T-helper 2 cell treated with Interferon-gamma antibody and Interleukin-4, amounts not matched to agents 100 ng/mL and 5 ng/mL, for 36 hours (primary cell): Measurements from ENCODE around the gene VIL1. TPM values are rescaled to one million over a fixed set of nuclear protein-coding genes. Genes with fewer than 3 reads are reported as not detected.

Source experiments
- intact Hi-C: fragments of 100-400 bp; cut with micrococcal nuclease; formaldehyde crosslinking; loops from one replicate; pipeline ENCODE4 v1.15.1; 2023
- total RNA-seq: library from RNA; stranded (reverse); gene quantifications from 2 replicates; pipeline ENCODE4 v1.2.3, GENCODE V29; 2022

The VIL1 gene
- total RNA-seq, 1 donor from 2014 or later, result not detected

- intact Hi-C loops, result loop anchor here (5.0 kb wide), 2 partner anchors 503 to 783 kb away; partner anchors contain the start of genes CNPPD1 and RETREG2
Observed at GRCh38 chr2:218394298-218395089, 24.4 kb upstream of the VIL1 start.

- intact Hi-C loops, result loop anchor here (5.0 kb wide), 2 partner anchors 502 to 782 kb away; partner anchors contain the start of genes CNPPD1 and RETREG2
Observed at GRCh38 chr2:218395090-218395444, 23.9 kb upstream of the VIL1 start.

- intact Hi-C loops, result loop anchor here (5.0 kb wide), 2 partner anchors 502 to 782 kb away; partner anchors contain the start of genes CNPPD1 and RETREG2
Observed at GRCh38 chr2:218395456-218395825, 23.5 kb upstream of the VIL1 start.

GRCh38 chr2:218395826-218396687, 22.9 kb upstream of the VIL1 start:
- intact Hi-C loops, result loop anchor here (1.0 to 5.0 kb wide), 11 partner anchors 10 to 992 kb away; partner anchors contain the start of genes AAMP, ARPC2, BCS1L and CNOT9

- intact Hi-C loops, result loop anchor here (1.0 to 5.0 kb wide), 11 partner anchors 9 to 991 kb away; partner anchors contain the start of genes AAMP, ARPC2, BCS1L and CNOT9
Observed at GRCh38 chr2:218396688-218397462, 22.0 kb upstream of the VIL1 start.

GRCh38 chr2:218397463-218397819, 21.5 kb upstream of the VIL1 start:
- intact Hi-C loops, result loop anchor here (2.0 to 5.0 kb wide), 3 partner anchors 181 to 780 kb away; partner anchors contain the start of genes ARPC2, CNPPD1 and RETREG2

DNA sequence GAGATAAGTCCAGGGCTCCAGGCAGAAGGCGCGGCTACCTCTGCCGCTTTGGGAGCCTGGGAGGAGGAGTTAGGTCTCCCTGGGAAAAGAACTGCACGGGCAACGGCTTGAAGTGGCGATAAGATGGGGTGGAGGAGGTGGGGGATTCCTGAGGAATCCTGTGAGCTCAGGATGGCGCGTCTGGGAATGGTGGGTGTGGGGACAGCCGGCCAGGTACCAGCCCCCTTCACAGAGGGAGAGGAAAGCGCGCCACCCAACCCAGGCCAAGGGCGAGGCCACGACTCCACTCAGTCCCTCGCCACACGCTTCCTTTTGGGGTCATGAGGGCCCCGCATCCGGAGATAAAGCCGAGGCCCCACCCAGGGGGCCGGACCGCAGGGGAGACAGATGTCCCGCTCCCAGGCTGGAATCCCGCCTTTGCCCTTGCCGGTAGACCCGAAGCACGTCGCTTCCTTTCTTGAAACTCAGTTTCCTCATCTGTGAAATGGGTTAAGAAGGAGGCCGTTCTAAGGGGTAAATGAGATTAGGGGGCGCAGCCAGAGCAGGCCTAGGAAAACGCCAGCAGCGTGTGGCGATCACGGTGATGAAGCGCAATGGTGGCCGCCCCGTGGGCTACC, 21.0 kb upstream of the VIL1 start:
- intact Hi-C loops, result loop anchor here (2.0 to 5.0 kb wide), 3 partner anchors 181 to 779 kb away; partner anchors contain the start of genes ARPC2, CNPPD1 and RETREG2

GRCh38 chr2:218398437-218399390, 20.2 kb upstream of the VIL1 start:
- intact Hi-C loops, result loop anchor here (1.0 to 5.0 kb wide), 3 partner anchors 106 to 779 kb away; partner anchors contain the start of genes CNPPD1, RETREG2 and TMBIM1

GRCh38 chr2:218399391-218400166, 19.3 kb upstream of the VIL1 start, which contains the start of gene CTDSP1:
TSS of gene CTDSP1 (plus strand) at chr2:218399868. CDS start at chr2:218400091, 223 bp downstream.
- intact Hi-C loops, result loop anchor here (1.0 to 5.0 kb wide), 3 partner anchors 107 to 778 kb away; partner anchors contain the start of genes CNPPD1, RETREG2 and TMBIM1

DNA sequence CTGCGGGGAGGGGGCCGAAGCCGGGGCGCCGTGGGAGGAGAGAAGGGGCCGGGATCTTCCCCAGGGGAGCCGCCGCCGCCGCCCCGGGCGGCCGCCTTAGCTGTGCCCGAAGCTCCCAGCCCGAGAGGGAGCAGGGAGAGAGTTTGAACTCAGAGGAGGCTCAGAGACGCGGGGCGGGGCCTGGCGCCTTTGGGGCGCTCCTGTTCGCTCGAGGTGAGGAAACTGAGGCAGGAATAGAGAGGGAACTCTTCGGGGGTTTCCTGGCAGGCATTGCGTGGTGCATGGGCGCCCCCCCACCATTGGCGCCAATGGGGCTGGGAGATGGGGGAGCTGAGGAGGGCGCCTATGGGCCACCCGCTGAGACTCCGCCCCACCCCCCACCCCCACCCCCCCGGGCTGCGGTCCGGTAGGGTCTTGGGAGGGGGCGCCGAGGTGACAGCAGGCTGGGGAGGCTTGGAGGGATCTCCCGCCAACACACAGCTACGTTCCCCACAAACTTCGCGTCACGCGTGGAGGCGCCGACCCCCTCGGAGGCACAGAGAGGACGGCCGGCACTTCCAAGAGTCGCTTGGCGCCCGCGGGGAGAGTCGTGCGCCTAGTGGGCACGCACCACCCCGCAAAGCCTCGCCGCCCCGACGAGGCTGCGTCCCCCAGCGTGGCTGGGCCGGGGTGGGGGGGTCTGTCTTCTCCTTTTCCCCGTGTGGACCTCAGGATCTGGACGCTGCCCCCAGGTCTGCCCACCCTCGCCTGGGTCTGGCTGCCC, 18.6 kb upstream of the VIL1 start:
- intact Hi-C loops, result no loop called here

DNA sequence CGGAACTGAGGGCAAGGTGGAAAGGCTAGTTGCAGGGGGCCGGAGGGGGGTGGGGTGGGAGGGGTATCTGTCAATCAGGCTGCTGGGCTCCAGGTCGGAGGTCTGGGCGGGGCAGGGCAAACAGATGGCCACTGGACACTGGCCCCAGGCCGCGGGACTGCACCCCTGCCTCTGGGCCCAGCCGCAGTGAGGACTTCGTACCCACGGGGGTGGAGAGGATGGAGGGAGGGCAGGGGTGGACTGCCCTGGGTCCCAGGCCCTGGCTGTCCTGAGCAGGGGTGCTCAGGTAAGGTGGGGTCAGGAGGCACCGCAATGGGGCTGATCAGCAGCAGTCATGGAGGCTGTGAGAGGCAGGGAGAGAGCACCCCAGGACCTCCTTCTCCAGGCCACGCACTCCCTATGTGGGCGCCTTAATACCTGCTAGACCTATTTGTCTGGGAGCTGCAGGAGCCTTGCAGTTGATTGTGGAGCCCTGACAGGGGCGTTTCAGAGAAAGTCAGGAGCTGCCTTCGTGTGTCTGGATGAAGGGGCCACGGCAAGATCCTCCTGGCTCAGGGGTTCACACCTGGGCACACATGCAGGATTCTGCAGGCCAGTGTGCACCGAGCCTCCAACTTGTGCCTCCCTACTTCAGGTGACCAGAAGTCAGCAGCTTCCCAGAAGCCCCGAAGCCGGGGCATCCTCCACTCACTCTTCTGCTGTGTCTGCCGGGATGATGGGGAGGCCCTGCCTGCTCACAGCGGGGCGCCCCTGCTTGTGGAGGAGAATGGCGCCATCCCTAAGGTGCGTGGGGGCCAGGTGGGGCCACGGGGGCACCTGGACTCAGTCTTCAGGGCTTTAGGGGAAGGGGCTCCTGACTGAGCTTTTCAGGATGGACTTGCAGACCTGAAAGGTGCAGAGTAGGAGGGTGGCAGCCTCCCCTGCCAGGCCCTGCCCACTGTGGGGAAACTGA, 17.7 kb upstream of the VIL1 start:
- intact Hi-C loops, result no loop called here

DNA sequence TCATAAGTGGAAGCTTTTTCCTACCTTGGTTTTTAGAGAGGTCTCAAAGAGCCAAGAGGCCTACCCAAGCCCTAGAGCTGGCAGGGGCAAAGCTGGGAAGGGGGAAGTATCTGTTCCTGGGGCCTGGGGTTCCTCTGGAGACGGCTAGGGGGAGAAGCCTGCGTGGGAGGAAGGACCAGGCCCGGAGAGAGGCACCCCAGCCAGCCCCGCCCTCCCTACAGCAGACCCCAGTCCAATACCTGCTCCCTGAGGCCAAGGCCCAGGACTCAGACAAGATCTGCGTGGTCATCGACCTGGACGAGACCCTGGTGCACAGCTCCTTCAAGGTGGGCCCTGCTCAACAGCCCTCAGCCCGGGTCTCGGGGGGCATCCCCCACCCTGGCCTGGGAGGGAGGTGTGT, 17.0 kb upstream of the VIL1 start:
- intact Hi-C loops, result no loop called here

GRCh38 chr2:218402491-218402901, 16.4 kb upstream of the VIL1 start:
- intact Hi-C loops, result no loop called here

DNA sequence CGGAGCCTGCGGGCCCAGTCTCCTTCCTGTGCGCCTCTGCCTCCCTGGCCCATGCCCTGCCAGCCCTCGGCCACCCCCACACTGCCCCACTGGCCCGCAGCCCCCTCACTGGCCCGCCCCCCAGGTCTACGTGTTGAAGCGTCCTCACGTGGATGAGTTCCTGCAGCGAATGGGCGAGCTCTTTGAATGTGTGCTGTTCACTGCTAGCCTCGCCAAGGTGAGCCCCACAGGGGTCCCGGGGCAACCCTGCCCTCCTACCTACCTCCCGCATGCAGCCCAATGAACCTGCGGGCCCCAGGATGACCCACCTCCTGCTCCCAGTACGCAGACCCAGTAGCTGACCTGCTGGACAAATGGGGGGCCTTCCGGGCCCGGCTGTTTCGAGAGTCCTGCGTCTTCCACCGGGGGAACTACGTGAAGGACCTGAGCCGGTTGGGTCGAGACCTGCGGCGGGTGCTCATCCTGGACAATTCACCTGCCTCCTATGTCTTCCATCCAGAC, 16.0 kb upstream of the VIL1 start:
- intact Hi-C loops, result no loop called here

DNA sequence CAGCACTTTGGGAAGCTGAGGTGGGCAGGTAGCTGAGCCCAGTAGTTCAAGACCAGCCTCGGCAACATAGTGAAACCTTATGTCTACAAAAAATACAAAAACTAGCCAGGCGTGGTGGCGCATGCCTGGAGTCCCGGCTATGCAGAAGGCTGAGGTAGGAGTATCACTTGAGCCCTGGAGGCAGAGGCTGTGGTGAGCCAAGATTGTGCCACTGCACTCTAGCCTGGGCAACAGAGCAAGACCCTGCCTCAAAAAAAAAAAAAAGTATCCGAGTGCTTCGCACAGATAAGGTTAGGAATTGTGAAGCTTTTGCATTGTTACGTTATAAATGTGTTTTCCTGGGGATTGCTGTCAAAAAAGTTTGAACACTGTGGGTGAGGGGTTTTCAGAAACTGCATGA, 15.1 kb upstream of the VIL1 start:
- intact Hi-C loops, result no loop called here
